Hepatocyte (in vitro differentiated cells): ENCODE data around the gene TNS4. TPM values are rescaled to one million over a fixed set of nuclear protein-coding genes. Genes with fewer than 3 reads are reported as not detected.

Experiments
- DNase-seq: peaks from one replicate; pipeline ENCODE4 v3.0.0-alpha.2; 2016; ENCODE audit warnings: low spot score
- H2AFZ ChIP-seq: fragments of 200-600 bp; sonication (generic); 2 replicates; pipeline ENCODE4 v1.6.0; 2016; ENCODE audit warnings: antibody characterized with exemption, mild to moderate bottlenecking
- H3K27ac ChIP-seq: fragments of 200-600 bp; sonication (generic); 2 replicates; pipeline ENCODE4 v1.5.1; 2016; ENCODE audit warnings: mild to moderate bottlenecking
- H3K27me3 ChIP-seq: fragments of 200-600 bp; sonication (generic); 2 replicates; pipeline ENCODE4 v1.6.1; 2016
- H3K36me3 ChIP-seq: fragments of 200-600 bp; sonication (generic); replicated peaks from 2 replicates; pipeline ENCODE4 v1.5.1; 2016; ENCODE audit warnings: low read depth; ENCODE audit not compliant: insufficient read depth
- H3K4me1 ChIP-seq: fragments of 200-600 bp; sonication (generic); 2 replicates; pipeline ENCODE4 v1.5.1; 2016; ENCODE audit warnings: mild to moderate bottlenecking, moderate library complexity; ENCODE audit not compliant: insufficient read depth
- H3K4me2 ChIP-seq: fragments of 200-600 bp; sonication (generic); 2 replicates; pipeline ENCODE4 v1.6.0; 2016
- H3K4me3 ChIP-seq: fragments of 200-600 bp; sonication (generic); 2 replicates; pipeline ENCODE4 v1.5.1; 2016; ENCODE audit warnings: mild to moderate bottlenecking
- H3K79me2 ChIP-seq: fragments of 200-600 bp; sonication (generic); 2 replicates; pipeline ENCODE4 v1.6.0; 2017; ENCODE audit warnings: mild to moderate bottlenecking
- H3K9me2 ChIP-seq: fragments of 200-600 bp; sonication (generic); replicated peaks from 2 replicates; pipeline ENCODE4 v1.6.0; 2017; ENCODE audit warnings: mild to moderate bottlenecking; ENCODE audit not compliant: insufficient read depth
- H3K9me3 ChIP-seq: fragments of 200-600 bp; sonication (generic); 2 replicates; pipeline ENCODE4 v1.5.1; 2016; ENCODE audit warnings: low read depth, mild to moderate bottlenecking
- H4K20me1 ChIP-seq: fragments of 200-600 bp; sonication (generic); 2 replicates; pipeline ENCODE4 v1.6.0; 2016; ENCODE audit warnings: mild to moderate bottlenecking; ENCODE audit not compliant: insufficient read depth, poor library complexity, severe bottlenecking
- EZH2 ChIP-seq: fragments of 200-600 bp; sonication (generic); IDR thresholded peaks from 2 replicates; pipeline ENCODE4 v1.6.1; 2016; ENCODE audit warnings: antibody characterized with exemption, mild to moderate bottlenecking, borderline replicate concordance
- EZH2phosphoT487 ChIP-seq: fragments of 200-600 bp; sonication (generic); IDR thresholded peaks from one replicate; pipeline ENCODE4 v1.6.1; 2018; ENCODE audit warnings: antibody characterized with exemption, mild to moderate bottlenecking, low read depth, moderate library complexity; ENCODE audit not compliant: unreplicated experiment, severe bottlenecking
- WGBS: methylation state at CpG from one replicate; pipeline ENCODE4 v1.1.6; 2016; ENCODE audit warnings: low lambda C conversion rate; ENCODE audit errors: missing lambda C conversion rate; 5-methylcytosine and 5-hydroxymethylcytosine counted together
- polyA plus RNA-seq: library from polyadenylated mRNA; unstranded; fragments of >200 nt; fragmentation: Nextera tagmentation; extraction: Ambion mirVana; gene quantifications from 2 replicates; pipeline ENCODE4 v1.2.1, GENCODE V29; 2016
- total RNA-seq: library from RNA; depleted of rRNA; stranded (reverse); fragments of >200 nt; gene quantifications from 2 replicates; pipeline ENCODE4 v1.2.3, GENCODE V29; 2014
- TF ChIP-seq, protein P1 (sequence below): fragments of 200-600 bp; sonication (generic); IDR thresholded peaks from 2 replicates; pipeline ENCODE4 v1.5.1; 2016; ENCODE audit warnings: antibody characterized with exemption, mild to moderate bottlenecking; ENCODE audit not compliant: poor library complexity

TNS4 gene
- total and polyA plus RNA-seq, 2 experiments from 2014 or later: 0.07 TPM; not detected in 1

DNA sequence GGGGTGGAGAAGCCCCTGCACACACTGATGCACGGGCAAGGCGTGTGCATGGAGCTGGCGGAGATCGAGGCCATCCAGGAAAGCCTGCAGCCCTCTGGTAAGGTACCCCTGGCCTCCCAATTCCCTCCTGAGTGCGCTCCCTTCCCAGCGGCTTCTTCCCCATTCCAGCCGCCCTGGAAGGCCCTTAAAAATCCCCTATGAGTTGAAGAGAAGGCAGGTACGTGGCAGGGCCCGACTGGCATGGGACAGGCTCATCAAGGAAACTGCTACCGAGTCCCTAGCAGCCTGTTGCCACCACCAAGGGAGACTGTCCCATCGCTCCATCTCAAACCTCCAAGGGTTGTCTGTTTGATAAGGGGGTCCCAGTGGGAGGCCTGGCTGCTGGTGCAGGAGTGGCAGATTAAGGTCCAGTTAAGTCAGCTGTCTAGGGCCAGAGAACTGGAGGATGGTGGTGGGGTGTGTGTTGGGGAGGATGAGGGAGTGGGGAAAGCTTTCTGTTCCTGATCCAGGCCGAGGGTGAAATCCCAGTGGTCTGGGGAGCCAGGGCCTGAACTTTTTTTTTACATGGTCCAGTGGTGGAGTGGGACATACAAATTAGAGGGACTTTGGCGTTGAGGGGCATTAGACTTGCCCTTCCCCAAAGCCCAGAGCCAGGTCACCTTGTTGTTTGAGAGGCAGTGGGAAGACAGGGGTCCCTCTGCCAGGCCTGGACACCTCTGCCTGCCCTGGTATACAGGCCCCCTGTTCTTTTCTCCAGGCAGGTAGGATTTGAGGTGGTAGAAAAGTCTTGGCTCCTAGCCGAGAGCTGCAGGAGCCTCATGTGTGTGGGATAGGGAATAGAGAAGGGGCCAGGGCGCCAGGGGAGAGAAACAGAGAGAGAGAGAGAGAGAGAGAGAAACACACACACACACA, 57.2 kb downstream of the TNS4 start:
- Histone ChIP-seq H3K27me3 (no peaks in the 10 kb centered on the region), H3K79me2 (peaks cover 46% of the 10 kb centered on the region), H3K9me3 (no peaks in the 10 kb centered on the region), H3K4me2 (peak overlapping the region; percentile 98), H2AFZ (no peak overlapping the region), H3K27ac (peak overlapping the region; percentile 78), H3K9me2 (no peaks in the 10 kb centered on the region), H3K4me3 (peak overlapping the region; percentile 64), H3K4me1 (peaks cover 32% of the 10 kb centered on the region), H3K36me3 (no peaks in the 10 kb centered on the region), H4K20me1 (peaks cover 6% of the 10 kb centered on the region)
- no peak for DNase-seq
- 17% methylated on average over 15 of the region's 15 CpGs for WGBS
- TF ChIP-seq EZH2 (no peak), EZH2phosphoT487 (no peak)
- TF ChIP-seq, protein P1, sequence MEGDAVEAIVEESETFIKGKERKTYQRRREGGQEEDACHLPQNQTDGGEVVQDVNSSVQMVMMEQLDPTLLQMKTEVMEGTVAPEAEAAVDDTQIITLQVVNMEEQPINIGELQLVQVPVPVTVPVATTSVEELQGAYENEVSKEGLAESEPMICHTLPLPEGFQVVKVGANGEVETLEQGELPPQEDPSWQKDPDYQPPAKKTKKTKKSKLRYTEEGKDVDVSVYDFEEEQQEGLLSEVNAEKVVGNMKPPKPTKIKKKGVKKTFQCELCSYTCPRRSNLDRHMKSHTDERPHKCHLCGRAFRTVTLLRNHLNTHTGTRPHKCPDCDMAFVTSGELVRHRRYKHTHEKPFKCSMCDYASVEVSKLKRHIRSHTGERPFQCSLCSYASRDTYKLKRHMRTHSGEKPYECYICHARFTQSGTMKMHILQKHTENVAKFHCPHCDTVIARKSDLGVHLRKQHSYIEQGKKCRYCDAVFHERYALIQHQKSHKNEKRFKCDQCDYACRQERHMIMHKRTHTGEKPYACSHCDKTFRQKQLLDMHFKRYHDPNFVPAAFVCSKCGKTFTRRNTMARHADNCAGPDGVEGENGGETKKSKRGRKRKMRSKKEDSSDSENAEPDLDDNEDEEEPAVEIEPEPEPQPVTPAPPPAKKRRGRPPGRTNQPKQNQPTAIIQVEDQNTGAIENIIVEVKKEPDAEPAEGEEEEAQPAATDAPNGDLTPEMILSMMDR: no peak

DNA sequence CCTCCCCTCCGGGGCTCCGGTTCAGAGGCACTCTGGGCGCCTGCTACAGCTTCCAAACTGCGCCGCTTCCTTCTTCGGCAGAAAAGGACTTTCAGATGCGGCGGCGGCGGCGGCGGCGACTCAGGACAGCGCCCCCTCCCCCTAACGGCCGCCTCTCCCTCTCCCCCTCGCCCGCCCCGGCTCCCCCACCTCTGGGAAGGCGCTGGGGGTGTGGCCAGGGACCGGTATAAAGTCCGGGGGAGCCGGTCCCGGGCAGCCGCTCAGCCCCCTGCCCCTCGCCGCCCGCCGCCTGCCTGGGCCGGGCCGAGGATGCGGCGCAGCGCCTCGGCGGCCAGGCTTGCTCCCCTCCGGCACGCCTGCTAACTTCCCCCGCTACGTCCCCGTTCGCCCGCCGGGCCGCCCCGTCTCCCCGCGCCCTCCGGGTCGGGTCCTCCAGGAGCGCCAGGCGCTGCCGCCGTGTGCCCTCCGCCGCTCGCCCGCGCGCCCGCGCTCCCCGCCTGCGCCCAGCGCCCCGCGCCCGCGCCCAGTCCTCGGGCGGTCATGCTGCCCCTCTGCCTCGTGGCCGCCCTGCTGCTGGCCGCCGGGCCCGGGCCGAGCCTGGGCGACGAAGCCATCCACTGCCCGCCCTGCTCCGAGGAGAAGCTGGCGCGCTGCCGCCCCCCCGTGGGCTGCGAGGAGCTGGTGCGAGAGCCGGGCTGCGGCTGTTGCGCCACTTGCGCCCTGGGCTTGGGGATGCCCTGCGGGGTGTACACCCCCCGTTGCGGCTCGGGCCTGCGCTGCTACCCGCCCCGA, 58.0 kb downstream of the TNS4 start, which contains the start of gene IGFBP4:
TSS of gene IGFBP4 (plus strand) at position 255 of the 792 bp plus-strand sequence. CDS start at position 541, 286 bp downstream.
- Histone ChIP-seq H3K9me3 (no peaks in the 10 kb centered on the region), H3K27me3 (no peaks in the 10 kb centered on the region), H3K27ac (peak within 1 kb of the TSS; percentile 94), H3K4me2 (peak within 1 kb of the TSS; percentile 98), H3K9me2 (no peaks in the 10 kb centered on the region), H3K4me1 (peaks cover 23% of the 10 kb centered on the region), H4K20me1 (peaks cover 6% of the 10 kb centered on the region), H3K4me3 (peak within 1 kb of the TSS; percentile 64), H3K36me3 (no peaks in the 10 kb centered on the region), H2AFZ (peak within 1 kb of the TSS; percentile 97), H3K79me2 (peaks cover 44% of the 10 kb centered on the region)
- WGBS: 2% methylated on average over 41 of the region's 98 CpGs
- peak; percentile 90 for DNase-seq
- no peak for TF ChIP-seq EZH2phosphoT487
- TF ChIP-seq, protein P1: peak; percentile 49

DNA sequence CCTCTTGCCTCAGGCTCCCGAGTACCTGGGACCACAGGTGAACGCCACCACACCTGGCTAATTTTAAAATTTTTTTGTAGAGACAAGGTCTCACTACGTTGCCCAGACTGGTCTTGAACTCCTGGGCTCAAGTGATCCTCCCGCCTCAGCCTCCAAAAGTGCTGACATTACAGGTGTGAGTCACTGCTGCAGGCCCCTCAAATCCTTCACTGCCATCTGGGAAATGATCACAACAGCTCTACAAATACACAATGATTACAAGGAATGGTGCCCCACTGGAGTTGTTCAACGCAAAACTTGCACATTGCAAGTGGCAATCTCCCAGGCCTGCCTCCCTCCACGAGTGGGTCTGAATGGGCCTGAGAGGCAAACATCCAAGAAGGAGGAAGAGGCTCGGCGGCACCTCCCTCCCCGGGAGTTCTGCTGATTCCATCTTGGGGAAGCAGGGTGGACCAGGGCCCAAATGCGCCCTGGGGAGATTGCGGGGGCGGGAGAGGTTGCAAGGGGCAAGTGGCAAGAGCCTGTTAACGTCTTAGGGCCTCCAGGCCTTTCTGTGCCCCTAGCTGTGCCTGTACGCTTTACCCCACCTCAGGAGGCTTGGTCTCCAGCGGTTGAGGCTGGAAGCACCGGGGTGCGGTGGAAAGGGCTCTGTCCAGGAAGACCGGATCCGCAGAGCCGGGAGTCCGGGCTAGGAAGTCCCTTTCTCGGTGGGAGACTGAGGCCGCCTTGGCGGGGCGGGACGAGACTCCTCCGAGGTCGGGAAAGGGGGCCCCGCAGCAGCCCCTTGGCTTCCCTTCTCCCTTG, 58.8 kb downstream of the TNS4 start:
- Histone ChIP-seq H3K27ac (peak overlapping the region; percentile 94), H3K27me3 (no peaks in the 10 kb centered on the region), H3K9me3 (no peaks in the 10 kb centered on the region), H3K4me2 (peak overlapping the region; percentile 98), H3K4me3 (peak overlapping the region; percentile 55), H3K79me2 (peaks cover 36% of the 10 kb centered on the region), H3K9me2 (no peaks in the 10 kb centered on the region), H2AFZ (peak overlapping the region; percentile 97), H4K20me1 (peaks cover 6% of the 10 kb centered on the region), H3K36me3 (no peaks in the 10 kb centered on the region), H3K4me1 (peaks cover 15% of the 10 kb centered on the region)
- no peak for TF ChIP-seq EZH2phosphoT487
- 48% methylated on average over 20 of the region's 29 CpGs for WGBS
- no peak for DNase-seq
